IPS-18c (cell line): ENCODE measurements around the gene CLCN4.

Source experiments
- H3K4me3 ChIP-seq: 2 replicates; pipeline ENCODE4 v1.7.0; 2013; ENCODE audit warnings: low read depth, mild to moderate bottlenecking, low read length, moderate library complexity; ENCODE audit not compliant: insufficient read depth
- H3K9me3 ChIP-seq: one replicate; pipeline ENCODE4 v1.6.1; 2013; ENCODE audit warnings: mild to moderate bottlenecking, low read length, moderate library complexity; ENCODE audit not compliant: control insufficient read depth, insufficient read depth

CLCN4 gene

DNA sequence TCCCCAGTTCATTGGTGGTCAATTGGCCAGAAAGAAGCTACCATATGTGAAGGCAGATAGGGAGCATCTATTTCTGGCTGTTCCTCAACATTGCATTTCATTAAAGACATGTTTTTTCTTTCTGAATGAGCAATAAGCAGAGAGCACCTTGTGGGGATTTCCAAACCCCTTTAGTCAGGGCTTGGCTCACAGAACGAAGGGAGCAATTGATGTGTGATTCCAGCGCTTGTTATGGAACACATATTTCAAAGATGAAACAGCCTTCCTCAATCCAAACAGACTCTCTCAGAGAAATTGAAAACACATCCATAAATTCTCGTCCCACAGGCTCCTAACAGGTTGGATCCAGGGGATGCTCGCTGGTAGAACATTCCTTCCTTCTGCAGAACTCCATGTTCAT is 84.1 kb downstream of the CLCN4 start:
- Histone ChIP-seq H3K9me3 (no peaks in the 10 kb centered on the region), H3K4me3 (no peak overlapping the region)

DNA sequence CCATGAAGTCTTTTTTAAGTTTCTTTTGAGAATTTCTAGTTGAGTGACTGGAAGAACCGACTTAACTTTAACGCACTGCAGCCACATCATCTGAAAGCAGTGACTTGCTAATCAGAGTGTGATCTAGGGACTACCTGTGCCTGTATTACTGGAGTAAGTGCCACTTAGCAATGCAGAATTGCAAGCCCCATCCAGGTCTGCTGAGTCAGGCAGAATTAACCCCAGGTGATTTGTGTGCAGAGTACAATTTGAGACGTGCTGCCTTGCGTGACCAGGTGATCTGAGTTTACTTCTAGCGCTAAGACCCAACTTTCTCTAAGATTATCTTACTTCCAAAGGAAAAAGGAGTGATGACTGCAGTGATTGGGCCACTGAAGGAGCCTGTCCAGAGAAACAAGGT is 85.3 kb downstream of the CLCN4 start:
- Histone ChIP-seq H3K9me3 (no peaks in the 10 kb centered on the region), H3K4me3 (no peak overlapping the region)

DNA sequence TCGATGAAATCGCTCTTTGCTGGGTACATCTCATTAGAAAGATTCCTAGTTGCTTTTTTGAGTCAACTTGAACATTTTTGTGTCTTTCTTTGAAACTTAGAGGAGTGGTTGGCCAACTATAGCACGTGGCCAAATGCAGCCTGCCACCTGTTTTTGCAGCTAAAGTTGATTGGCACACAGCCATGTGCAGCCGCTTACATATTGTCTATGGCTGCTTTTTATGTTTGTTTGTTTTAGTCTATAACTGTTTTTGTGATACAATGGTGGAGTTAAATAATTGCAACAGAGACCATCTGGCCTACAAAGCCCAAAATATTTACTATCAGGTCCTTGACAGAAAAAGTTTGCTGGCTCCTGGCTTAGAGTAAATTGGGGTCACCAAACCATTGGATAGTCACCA is 86.3 kb downstream of the CLCN4 start:
- H3K9me3 ChIP-seq = peaks cover 1% of the 10 kb centered on the region
- no peak overlapping the region for H3K4me3 ChIP-seq

DNA sequence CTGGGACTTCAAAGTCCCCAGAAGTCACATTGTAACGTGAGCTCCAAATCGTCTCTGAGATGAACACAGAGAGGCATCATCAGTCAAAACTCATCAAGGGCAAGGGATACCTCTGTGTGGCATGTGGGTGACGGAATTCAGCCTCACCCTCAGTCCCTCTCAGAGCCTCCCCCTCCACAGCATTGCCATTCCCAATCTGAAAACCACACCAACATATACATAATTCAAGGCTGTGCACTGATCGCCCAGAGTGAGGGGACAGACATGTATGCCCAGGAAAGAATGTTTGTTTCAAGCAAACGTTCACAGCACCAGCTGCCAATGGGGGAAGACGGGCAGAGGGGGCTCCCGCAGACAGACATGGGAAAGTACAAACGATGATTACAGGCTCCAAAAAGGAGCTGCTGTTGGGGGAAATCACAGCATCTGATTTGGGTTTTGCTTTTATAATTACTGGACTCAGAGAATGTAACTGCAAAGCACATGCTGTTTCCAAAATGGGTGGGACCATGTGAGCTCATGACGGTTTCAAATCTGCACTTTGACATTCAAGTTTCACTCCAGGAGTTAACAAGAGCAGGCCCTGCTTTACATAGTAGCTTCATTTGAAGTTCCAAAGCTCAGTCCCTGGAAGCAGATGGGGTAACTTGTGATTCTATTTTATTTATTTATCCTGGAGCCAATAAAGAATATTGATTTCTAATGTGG is 88.3 kb downstream of the CLCN4 start:
- Histone ChIP-seq H3K4me3 (no peak overlapping the region), H3K9me3 (peaks cover 4% of the 10 kb centered on the region)

DNA sequence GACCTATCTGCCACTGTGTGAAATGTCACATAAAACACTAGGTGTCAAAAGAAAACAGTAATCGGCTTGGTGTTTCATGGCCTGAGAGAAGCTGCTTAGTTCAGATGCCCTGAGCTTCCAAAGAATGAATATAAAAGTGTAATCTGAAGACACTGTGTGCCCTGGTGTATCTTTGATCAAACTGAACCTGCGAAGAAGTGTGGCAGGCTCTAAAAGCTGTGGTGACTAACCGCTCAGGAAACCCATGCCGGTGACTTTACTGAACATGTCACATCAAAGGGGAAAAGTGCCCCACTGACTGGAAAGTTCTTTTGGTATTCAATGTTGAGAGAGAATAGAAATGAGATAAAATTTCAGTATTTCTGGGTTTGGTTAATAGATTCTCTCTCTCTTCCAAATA is 89.1 kb downstream of the CLCN4 start:
- Histone ChIP-seq H3K9me3 (peaks cover 4% of the 10 kb centered on the region), H3K4me3 (no peak overlapping the region)

DNA sequence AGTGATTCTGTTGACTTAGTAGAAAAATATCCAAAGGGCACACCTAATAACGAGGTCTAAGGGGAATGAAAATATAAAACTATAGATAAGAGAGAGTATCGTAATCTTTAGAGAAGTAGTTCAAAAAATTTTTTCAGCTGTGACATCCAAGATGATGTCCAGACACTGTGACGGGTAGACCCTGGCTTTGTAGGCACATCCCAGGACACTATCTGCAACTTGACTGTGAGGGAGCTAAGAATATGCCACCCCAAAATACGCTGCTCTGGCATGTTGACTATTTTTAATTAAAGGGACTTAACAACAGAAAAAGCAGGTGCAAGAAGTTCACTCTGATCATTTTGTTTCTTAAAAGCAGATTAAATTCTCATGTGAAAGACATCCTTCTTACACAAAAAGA is 89.5 kb downstream of the CLCN4 start:
- no peak overlapping the region for H3K4me3 ChIP-seq
- peaks cover 4% of the 10 kb centered on the region for H3K9me3 ChIP-seq

DNA sequence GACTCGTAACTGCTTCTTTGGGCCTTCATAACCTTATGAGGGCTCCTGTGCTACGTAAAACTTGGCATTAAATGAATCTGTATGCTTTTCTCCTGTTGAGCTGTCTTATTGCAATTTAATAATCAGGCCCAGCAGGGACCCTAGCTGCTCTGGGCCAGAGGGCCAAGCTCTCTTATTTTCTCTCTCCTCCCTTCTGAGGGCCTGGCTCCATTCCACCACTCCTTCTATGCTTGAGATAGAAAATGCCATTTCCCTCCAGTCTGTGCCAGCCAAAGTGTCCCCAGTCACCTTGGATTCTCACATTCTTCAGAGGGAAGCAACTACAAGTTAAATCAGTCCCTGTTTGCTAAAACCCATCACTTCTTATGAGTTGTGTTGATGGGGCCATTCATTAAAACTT is 90.1 kb downstream of the CLCN4 start:
- H3K9me3 ChIP-seq = peaks cover 4% of the 10 kb centered on the region

DNA sequence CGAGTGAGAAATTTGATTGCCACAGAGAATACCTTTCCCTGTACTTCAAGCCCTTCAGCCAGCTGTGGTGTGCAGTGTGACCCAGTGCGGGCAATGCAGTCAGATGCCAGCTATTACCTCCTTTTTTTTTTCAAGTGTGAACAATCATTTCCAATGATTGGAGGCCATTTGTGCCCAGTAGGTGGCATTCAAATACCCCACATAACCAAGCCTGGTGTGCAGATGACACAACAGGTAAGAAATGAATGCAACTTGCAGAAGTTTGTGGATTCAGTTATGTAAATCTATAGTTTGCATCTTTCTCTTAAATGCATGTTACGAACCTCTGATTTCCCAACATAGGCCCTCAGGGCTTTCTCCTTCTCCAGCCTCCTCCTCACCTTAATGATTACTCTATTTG is 98.0 kb downstream of the CLCN4 start:
- Histone ChIP-seq H3K9me3 (peaks cover 4% of the 10 kb centered on the region), H3K4me3 (no peak overlapping the region)

More for the DNA sequence above, 90.1 kb downstream of the CLCN4 start:
- no peak overlapping the region for H3K4me3 ChIP-seq

DNA sequence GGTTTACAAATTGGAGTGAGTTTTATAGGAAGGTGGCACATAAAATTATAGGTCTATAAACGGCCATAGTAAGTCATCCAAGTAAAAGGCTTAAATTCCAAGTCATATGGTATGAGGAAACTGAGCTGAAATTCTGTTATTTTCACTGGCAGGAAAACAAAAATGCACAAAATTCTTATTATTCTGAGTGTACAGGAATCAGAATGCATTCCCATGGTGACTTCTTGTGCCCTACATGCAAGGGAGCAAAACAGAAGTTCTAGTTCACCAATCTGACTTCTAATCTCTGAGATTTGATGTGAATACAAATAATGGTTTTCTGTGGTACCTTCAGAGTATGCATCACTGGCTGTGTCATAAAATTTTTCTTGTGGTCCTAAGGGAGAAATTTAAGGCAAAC is 102.9 kb downstream of the CLCN4 start:
- Histone ChIP-seq H3K9me3 (peaks cover 4% of the 10 kb centered on the region), H3K4me3 (no peak overlapping the region)

DNA sequence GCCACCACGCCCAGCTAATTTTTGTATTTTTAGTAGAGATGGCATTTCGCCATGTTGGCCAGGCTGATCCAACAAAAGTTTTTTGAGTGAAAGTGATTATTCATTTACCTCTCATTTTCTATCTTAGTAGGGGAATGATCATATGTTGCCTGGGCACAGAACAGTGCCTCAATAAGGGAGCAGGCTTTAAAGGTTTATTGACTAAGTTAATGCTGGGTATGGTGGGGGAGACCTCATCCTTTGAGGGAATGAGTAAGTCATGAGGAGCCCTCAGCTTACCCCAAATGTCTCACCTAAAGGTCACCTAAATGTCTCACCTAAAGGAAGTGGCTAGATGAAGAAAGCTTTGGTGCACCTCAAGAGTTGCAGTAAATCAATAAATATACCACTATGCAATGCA is 109.0 kb downstream of the CLCN4 start:
- H3K4me3 ChIP-seq = no peak overlapping the region
- peaks cover 3% of the 10 kb centered on the region for H3K9me3 ChIP-seq

DNA sequence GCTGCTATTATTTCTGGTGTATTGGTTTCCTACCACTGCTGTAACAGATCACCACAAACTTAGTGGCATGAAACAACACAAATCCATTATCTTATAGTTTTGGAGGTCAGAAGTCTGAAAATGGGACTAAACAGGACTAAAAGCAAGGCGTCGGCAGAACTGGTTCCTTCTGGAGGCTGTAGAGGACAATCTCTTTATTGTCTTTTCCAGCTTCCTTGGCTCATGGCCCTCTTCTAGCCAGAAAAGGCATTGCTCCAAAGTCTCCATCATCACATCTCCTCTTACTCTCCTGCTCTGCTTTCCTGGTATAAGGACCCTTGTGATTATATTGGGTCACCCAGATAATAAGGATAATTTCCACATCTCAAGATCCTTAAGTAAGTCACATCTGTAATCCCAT is 121.9 kb downstream of the CLCN4 start:
- Histone ChIP-seq H3K9me3 (peaks cover 4% of the 10 kb centered on the region), H3K4me3 (no peak overlapping the region)

DNA sequence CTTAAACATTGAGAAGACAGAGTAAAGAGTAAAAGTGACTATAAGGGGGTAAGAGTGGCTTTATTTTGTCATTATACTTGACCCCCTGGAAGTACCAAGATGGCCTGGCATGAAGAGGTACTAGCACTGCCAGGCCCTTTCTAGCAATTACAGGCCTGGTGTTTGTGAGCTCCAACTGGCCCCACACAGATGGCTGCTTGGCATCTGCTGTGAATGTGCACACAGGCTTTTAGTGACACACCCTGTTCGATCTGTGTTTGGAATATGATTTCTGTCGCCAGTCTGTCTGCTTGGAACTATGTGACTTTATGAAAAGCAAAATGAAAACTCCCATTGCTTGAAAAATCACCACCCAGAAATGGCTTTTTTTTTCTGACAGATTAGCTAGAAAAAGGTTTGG is 123.3 kb downstream of the CLCN4 start:
- peaks cover 4% of the 10 kb centered on the region for H3K9me3 ChIP-seq

DNA sequence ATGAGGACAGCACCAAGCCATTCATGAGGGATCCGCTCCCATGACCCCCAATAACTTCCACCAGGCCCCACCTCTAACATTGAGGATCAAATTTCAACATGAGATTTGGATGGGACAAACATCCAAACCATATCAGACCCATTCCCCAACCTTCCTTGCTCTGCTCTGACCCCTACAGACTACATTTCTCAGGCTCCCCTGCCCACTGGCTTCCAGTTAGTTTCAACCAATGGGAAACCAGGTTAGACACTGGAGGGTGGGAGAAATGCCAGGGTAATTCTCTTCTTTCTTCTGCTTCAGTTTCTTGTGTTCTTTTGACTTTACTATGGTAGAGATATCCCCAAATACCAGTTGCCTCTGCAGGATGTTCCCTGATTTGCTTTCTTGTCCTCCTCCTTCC is 125.7 kb downstream of the CLCN4 start:
- Histone ChIP-seq H3K9me3 (peaks cover 6% of the 10 kb centered on the region), H3K4me3 (no peak overlapping the region)

More for the DNA sequence above, 123.3 kb downstream of the CLCN4 start:
- H3K4me3 ChIP-seq = no peak overlapping the region

DNA sequence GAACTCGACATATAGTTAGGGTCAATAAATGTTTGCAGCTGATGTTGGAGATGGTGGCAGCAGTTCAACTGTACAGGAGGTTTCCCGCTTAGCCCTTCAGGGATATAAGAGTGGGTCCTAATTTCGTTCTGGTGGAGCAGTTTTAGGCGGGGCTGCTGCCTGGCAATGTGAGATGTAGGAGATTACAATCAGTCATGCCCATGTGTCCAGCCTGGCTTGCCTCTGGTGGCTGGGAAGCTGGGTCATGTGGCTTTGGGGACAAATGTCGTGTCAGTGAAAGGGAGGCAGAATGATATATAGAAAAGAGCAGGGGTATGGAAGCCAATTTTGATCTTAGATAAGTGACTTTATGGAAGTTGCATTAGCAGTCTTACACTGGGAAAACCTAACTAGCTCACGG is 129.4 kb downstream of the CLCN4 start:
- peaks cover 8% of the 10 kb centered on the region for H3K9me3 ChIP-seq
- H3K4me3 ChIP-seq = no peak overlapping the region
